ENCODE data around the gene ZBTB45. TPM values are rescaled to one million over a fixed set of nuclear protein-coding genes. Genes with fewer than 3 reads are reported as not detected.

Gene ZBTB45
- total and polyA plus RNA-seq, 10 of the 15 experiments (the other 5 are each of a cell fraction or from before 2014, with no cell fraction given): 0.29 to 17.2 (median 4.2) TPM

DNA sequence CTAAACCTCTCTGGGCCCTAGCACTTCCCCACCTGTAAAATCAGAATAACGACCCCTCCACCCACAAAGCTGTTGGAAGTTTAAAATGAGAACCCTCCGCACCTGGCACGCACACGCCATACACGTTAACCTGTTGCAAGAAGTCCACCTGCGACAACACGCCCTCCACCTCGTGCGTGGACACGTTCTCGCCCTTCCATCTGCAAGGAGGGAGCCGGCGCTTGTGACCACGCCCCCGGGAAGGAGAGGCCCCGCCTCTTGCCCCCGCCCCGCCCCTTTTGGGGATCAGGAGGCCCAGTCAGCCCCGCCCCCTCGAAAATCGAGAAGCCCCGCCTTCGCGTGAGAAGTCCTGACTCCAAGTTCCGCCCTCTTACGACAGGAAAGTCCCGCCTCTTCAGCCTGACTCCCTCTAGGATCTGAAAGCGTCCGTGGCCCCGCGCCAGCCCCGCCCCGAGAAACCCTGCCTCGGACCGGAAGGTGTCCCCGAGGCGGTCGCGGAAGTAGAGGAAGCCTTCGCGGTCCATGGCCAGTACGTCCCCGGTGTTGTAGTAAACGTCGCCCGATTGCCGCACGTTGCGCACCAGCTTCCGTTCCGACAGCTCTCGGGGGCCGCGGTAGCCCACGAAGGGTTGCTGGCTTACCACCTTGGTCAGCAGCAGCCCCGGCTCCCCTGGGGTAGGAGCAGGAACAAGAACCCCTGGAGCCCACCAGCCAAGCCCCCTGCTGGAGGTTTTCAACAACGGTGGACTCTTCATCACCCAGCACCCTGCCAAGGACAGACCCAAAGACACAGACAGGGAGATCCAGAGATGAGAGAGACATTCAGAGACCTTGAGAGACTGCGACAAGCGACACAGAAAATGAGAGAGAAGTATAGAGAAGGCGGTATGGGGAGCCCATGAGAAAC, 20.3 kb downstream of the ZBTB45 start (continued):
- TF ChIP-seq, protein P1, sequence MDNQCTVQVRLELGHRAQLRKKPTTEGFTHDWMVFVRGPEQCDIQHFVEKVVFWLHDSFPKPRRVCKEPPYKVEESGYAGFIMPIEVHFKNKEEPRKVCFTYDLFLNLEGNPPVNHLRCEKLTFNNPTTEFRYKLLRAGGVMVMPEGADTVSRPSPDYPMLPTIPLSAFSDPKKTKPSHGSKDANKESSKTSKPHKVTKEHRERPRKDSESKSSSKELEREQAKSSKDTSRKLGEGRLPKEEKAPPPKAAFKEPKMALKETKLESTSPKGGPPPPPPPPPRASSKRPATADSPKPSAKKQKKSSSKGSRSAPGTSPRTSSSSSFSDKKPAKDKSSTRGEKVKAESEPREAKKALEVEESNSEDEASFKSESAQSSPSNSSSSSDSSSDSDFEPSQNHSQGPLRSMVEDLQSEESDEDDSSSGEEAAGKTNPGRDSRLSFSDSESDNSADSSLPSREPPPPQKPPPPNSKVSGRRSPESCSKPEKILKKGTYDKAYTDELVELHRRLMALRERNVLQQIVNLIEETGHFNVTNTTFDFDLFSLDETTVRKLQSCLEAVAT (IDR thresholded peaks at IDR 0.05): peak; percentile 53
- 0 out of 2 replicates have a peak, but pooled peaks have one; percentile 54 for TF ChIP-seq BACH1 (IDR thresholded peaks at IDR 0.05; ENCODE audit: borderline replicate concordance)
- peak; percentile 99 for TF ChIP-seq ZBTB40 (IDR thresholded peaks at IDR 0.05; ENCODE audit: borderline replicate concordance)
- peak; percentile 98 for TF ChIP-seq GABPA (IDR thresholded peaks at IDR 0.05; ENCODE audit: low read depth)
- TF ChIP-seq, protein P2, sequence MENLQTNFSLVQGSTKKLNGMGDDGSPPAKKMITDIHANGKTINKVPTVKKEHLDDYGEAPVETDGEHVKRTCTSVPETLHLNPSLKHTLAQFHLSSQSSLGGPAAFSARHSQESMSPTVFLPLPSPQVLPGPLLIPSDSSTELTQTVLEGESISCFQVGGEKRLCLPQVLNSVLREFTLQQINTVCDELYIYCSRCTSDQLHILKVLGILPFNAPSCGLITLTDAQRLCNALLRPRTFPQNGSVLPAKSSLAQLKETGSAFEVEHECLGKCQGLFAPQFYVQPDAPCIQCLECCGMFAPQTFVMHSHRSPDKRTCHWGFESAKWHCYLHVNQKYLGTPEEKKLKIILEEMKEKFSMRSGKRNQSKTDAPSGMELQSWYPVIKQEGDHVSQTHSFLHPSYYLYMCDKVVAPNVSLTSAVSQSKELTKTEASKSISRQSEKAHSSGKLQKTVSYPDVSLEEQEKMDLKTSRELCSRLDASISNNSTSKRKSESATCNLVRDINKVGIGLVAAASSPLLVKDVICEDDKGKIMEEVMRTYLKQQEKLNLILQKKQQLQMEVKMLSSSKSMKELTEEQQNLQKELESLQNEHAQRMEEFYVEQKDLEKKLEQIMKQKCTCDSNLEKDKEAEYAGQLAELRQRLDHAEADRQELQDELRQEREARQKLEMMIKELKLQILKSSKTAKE (IDR thresholded peaks at IDR 0.05; ENCODE audit: low read depth, poor library complexity, severe bottlenecking): no peak
- TF ChIP-seq PBX3 (IDR thresholded peaks at IDR 0.05; ENCODE audit: insufficient replicate concordance, low read depth, low read length): no peak
- peak; percentile 56; the same call in 1 of the 2 replicates for TF ChIP-seq IRF3 (IDR thresholded peaks at IDR 0.05)
- TF ChIP-seq IRF4 (IDR thresholded peaks at IDR 0.05; ENCODE audit: low read depth, low read length): peak; percentile 59; the same call in 1 of the 2 replicates
- peak; percentile 28; the same call in 1 of the 2 replicates for TF ChIP-seq ZNF24 (IDR thresholded peaks at IDR 0.05)
- TF ChIP-seq GATAD2B (conservative IDR thresholded peaks at IDR 0.05; ENCODE audit: low read depth): 0 out of 2 replicates have a peak, but pooled peaks have one; percentile 70
- TF ChIP-seq HDAC6 (IDR thresholded peaks at IDR 0.05; ENCODE audit: unreplicated experiment): no peak
- TF ChIP-seq CBX3 (IDR thresholded peaks at IDR 0.05; ENCODE audit: borderline replicate concordance, low read depth): no peak
- TF ChIP-seq CEBPZ (IDR thresholded peaks at IDR 0.05; ENCODE audit: low read depth, low read length): no peak
- TF ChIP-seq TCF12 (IDR thresholded peaks at IDR 0.05; ENCODE audit: low read depth, low read length): peak; percentile 71; the same call in 1 of the 2 replicates

All from GM12878 (cell line).